Pons (tissue), 1 donor: ENCODE measurements around the gene HMG20B.

Experiments used
- DNase-seq: peaks from one replicate; pipeline ENCODE4 v3.0.0-alpha.2; 2016; ENCODE audit warnings: low spot score

HMG20B gene

GRCh38 chr19:3607303-3608078, 34.7 kb downstream of the HMG20B start:
- DNase-seq = no peak

GRCh38 chr19:3608079-3608641, 35.4 kb downstream of the HMG20B start:
- DNase-seq = no peak

- no peak for DNase-seq
Measured at GRCh38 chr19:3608750-3609322, 36.1 kb downstream of the HMG20B start.

DNA sequence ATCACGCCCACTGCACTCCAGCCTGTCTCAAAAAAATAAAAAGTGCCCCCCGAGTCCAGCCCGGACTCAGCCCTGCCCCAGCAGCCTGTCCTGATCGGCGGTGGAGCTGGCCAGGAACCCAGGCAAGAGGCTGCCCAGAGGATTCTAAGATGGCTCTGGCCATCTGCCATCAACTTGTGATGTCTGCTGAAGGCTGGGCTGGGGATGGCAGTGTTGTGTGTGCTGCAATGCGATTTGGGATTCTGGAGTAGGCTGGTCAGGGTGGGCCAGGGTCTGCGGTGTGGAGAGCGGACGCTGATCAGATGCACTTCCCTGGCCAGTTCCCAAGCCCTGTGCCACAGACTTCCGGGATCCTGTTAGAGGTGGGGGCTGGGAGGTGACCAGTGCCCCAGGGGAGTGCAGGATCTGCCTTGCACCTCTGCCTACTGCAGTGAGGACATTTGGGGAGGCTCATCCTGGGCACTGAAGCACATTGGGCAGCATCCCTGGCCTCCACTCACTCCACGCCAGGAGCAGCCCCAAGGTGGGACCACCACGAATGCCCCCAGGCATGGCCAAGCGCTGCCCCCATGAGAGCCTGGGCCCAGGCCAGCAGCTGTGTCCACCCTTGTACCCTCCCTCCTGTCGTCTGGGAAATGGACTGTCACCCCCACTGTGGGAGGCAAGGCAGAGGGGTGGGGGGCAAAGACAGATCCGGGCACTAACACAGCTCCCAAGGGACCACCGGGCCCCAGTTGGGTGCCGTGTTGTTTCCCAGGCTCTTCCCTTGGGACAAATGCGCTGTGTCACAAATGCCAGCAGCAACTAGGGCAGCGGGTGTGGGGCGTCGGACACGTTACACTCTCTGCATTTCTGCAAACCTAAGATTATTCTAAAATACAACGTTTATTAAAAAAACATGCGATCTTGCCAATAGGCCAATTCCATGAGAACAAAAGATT, 37.3 kb downstream of the HMG20B start:
- DNase-seq = no peak

- DNase-seq = no peak
Measured at GRCh38 chr19:3610745-3611717, 38.3 kb downstream of the HMG20B start.

GRCh38 chr19:3611841-3612240, 39.1 kb downstream of the HMG20B start:
- no peak for DNase-seq

DNA sequence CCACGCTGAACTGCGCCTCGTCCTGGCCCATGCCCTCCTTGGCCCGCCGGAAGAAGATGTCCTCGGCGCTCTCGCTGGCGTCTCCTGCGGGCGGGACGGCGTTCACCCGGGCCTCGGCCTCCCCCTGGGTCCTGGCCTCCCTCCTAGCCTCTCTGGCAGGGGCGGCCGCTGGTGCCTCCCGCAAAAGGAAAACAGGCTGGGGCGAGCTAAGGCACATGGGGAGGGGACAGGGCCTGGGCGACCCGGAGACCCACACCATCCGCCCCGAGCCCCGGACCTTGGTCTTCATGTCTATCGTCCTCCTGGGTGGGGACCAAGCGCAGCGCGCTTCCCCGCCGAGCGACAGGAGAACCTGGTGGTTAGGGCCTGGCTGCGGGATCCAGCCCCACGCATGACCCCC, 39.6 kb downstream of the HMG20B start:
- no peak for DNase-seq

GRCh38 chr19:3612901-3613741, 40.4 kb downstream of the HMG20B start:
- no peak for DNase-seq

DNA sequence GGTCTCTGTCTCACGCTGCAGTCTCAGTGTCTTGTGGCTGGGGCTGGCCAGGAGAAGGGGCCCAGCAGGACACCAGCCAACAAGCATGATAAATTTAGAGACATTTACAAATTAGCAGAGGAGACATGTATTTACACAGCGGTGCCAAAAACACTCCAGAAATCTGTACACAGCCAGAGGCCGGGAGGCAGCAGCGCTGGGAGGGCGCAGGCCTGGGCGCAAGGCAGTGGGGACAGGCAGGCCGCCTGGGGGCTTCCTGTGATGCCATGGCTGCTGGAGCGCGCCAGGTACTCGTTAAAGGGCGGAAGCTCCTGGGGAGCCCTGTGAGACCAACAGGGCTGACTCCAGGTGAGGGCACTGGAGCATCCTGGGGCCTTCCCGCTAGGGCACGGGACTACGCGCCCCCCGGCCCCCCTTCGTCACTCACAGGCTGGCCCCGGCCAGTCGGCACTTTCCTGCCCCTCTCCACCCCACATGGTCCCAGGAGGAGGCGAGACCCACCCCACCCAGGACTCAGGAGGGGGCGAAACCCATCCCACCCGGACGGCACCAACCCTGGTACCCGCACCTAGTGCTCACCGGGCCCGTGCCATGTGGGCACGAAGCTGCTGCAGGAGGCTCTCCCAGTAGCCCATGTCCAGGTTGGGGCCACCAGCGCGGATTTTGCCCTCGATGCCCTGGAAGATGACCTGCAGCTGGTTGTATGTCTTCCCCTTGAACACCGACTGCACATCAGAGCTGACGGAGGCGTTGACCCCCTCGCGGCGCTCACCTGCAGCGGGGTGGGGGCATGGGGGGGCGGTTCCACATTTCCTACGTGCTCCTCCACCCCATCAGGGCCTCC, 41.3 kb downstream of the HMG20B start:
- no peak for DNase-seq

GRCh38 chr19:3614858-3615505, 42.2 kb downstream of the HMG20B start:
- DNase-seq = no peak

DNA sequence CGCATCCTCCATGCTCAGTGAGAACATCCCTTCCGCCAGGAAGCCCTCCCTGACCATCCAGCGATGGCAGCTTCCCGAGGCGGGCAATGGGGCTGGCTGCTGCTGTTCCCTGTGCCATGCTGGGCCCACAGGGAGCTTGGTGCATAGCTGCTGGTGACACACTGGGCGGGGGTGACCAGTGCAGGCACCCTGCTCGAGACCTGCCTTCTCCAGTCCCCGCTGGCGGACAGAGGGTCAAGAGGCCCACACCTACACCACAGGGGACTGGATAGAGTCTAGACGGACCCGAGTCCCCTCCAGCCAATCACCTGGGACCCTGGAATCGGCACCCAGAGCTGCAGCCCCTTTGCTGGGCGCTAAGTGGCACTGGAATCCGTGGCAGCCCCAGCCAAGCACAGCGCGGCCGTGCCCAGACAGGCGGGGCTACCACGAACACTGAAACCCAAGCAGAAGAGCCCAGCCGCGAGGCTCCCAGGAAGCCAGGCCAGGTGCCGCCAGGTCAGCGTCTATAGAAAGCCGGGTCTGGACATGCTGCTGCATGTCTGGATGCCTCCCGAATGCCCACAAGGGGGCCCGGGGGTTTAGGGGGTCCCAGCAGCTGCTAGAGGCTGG, 42.9 kb downstream of the HMG20B start:
- DNase-seq = no peak

DNA sequence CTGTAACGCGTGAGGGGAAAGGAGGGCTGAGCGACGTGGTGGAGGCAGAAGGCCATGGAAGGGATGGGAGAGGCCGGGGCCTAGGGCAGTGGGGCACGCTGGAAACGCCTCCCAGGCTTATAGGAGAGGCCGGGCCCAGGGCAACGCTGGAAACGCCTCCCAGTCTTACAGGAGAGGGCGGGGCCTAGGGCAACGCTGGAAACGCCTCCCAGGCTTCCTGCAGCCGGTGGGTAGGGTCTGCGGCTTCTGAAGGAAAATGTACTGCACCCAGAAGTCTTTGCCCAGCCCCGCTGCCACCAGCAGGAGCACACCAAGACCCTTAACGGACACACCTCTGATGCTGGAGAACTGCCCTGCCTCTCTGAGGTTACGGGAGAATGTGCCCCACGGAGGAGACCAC, 44.7 kb downstream of the HMG20B start:
- no peak for DNase-seq

- peak; percentile 18 for DNase-seq
Measured at GRCh38 chr19:3618144-3618810, 45.5 kb downstream of the HMG20B start.

DNA sequence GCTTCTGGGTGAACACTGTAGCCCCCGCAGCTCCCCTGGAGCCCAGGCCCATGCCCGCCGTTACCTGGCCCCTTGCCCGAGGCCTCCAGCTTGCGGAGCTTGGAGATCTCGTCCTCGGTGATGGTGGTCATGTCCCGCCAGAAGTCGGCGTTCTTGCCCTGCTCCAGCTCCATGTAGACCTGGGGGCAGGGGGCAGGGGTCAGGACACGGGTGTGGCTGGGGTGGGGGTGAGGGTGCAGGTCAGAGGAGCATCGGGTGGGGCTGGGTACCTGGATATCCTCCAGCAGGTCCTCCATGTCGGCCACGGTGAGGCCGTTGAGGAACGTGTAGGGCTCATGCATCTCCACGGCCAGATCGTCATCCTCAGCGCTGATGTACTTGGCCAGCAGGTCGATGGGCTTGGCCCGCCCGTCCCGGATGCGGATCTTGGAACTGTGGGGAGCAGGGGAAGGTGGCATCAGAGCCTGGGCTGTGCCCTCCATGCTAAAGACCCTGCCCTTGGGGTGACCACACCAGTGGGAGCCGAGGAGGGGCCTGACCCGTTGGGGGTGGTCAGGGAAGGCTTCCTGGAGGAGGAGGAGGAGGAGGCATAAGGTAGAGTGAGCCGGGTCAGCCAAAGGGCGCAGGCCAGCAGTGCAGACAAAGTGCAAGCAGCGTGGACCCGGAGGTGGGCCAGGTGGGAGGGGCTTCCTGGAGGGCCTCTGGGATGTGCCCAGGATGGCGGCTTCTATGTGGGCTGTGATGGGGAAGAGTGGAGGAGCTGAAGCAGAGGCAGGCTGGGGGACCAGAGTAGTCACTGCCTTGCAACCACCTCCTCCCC, 46.3 kb downstream of the HMG20B start:
- no peak for DNase-seq

GRCh38 chr19:3619631-3620012, 46.9 kb downstream of the HMG20B start:
- DNase-seq = no peak

DNA sequence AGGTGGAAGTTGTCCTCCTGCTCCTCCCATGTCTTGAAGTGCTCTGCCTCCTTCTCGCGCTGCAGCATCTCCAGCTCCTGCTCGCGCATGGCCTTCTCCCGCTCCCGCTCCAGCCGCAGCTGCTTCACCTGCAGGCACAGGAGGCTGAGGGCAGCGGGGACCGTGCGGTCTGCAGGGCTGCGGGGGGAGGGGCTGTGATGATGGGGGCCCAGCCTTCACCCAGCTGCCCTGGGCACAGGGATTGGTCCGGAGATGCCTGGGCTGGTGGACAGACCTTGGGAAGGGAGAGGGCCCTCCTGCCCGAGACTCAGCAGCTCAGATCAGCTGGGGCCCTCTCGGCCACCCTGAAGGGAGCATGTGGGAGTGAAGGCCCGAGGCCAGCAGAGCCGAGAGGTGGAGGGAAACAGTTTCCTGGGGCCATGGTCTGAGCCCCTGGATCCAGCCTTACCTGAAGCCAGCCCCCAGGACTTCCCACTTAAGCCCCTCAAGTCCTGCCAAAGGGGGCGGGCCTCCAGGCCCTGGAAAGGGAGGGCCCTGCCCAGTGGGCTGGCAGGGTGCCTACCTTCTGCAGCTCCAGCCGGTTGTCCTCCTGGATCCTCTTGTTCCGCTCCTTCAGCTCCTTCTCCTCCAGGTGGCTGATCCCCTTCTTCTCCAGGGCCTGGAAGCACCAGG, 47.5 kb downstream of the HMG20B start:
- no peak for DNase-seq
